A549 (cell line): ENCODE data around the gene VEGFC.

Experiments
- CBX2 ChIP-seq: fragments of 200-600 bp; sonication (generic); IDR thresholded peaks from 2 replicates; pipeline ENCODE4 v1.6.1; 2016; ENCODE audit warnings: low read depth, mild to moderate bottlenecking, borderline replicate concordance
- JUNB ChIP-seq: fragments of >200 bp; sonication (Bioruptor Twin); formaldehyde crosslinking; IDR thresholded peaks from 2 replicates; pipeline ENCODE4 v1.6.1; 2016
- POLR2A ChIP-seq: IDR thresholded peaks from 2 replicates; pipeline ENCODE4 v1.6.1; 2012; ENCODE audit warnings: mild to moderate bottlenecking, low read length
- REST ChIP-seq: fragments of 200-600 bp; sonication (generic); IDR thresholded peaks from 2 replicates; pipeline ENCODE4 v1.6.1; 2016; ENCODE audit warnings: antibody characterized with exemption, mild to moderate bottlenecking, moderate library complexity
- RFX5 ChIP-seq: fragments of 450-650 bp; IDR thresholded peaks from 2 replicates; pipeline ENCODE4 v1.7.1; 2014; ENCODE audit warnings: antibody characterized with exemption, mild to moderate bottlenecking, moderate library complexity
- TF ChIP-seq, protein P1 (sequence below): IDR thresholded peaks from 2 replicates; pipeline ENCODE4 v1.6.1; 2012
- TF ChIP-seq, protein P2 (sequence below): fragments of >200 bp; sonication (Bioruptor Twin); formaldehyde crosslinking; IDR thresholded peaks from 3 replicates; pipeline ENCODE4 v1.5.1; 2016

- TF ChIP-seq, protein P1, sequence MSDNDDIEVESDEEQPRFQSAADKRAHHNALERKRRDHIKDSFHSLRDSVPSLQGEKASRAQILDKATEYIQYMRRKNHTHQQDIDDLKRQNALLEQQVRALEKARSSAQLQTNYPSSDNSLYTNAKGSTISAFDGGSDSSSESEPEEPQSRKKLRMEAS = no peak
- TF ChIP-seq POLR2A (no peak), REST (no peak), JUNB (no peak), RFX5 (no peak), CBX2 (no peak)
- TF ChIP-seq, protein P2, sequence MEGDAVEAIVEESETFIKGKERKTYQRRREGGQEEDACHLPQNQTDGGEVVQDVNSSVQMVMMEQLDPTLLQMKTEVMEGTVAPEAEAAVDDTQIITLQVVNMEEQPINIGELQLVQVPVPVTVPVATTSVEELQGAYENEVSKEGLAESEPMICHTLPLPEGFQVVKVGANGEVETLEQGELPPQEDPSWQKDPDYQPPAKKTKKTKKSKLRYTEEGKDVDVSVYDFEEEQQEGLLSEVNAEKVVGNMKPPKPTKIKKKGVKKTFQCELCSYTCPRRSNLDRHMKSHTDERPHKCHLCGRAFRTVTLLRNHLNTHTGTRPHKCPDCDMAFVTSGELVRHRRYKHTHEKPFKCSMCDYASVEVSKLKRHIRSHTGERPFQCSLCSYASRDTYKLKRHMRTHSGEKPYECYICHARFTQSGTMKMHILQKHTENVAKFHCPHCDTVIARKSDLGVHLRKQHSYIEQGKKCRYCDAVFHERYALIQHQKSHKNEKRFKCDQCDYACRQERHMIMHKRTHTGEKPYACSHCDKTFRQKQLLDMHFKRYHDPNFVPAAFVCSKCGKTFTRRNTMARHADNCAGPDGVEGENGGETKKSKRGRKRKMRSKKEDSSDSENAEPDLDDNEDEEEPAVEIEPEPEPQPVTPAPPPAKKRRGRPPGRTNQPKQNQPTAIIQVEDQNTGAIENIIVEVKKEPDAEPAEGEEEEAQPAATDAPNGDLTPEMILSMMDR = no peak
Measured at GRCh38 chr4:176795441-176795840, 2.7 kb upstream of the VEGFC start.
